Testis (tissue), 3 donors: ENCODE data around the gene GAS2L2. TPM values are rescaled to one million over a fixed set of nuclear protein-coding genes. Genes with fewer than 3 reads are reported as not detected.
A peak's percentile ranks its signal among the peaks of the same experiment; 100 is the strongest.

ENCODE experiments used
- DNase-seq: peaks from one replicate; pipeline ENCODE4 v3.0.0-alpha.2; 2019
- H3K27ac ChIP-seq, 2 donors: fragments of 200-600 bp; sonication (generic); one replicate each; pipeline ENCODE4 v1.5.1; 2019
- H3K27me3 ChIP-seq: fragments of 200-600 bp; sonication (generic); one replicate; pipeline ENCODE4 v1.5.1; 2019
- H3K36me3 ChIP-seq: fragments of 200-600 bp; sonication (generic); one replicate; pipeline ENCODE4 v1.5.1; 2017; ENCODE audit warnings: low read depth; ENCODE audit errors: missing control alignments
- H3K4me1 ChIP-seq: fragments of 200-600 bp; sonication (generic); one replicate; pipeline ENCODE4 v1.5.1; 2019
- H3K4me3 ChIP-seq, 2 donors: fragments of 200-600 bp; sonication (generic); one replicate each; pipeline ENCODE4 v1.5.1; 2017 to 2019
- H3K9me3 ChIP-seq: fragments of 200-600 bp; sonication (generic); one replicate; pipeline ENCODE4 v1.5.1; 2017
- POLR2A ChIP-seq: fragments of 450-650 bp; IDR thresholded peaks from one replicate; pipeline ENCODE4 v1.6.1; 2017; ENCODE audit warnings: antibody characterized with exemption, mild to moderate bottlenecking, moderate library complexity
- WGBS, 2 donors: methylation state at CpG; one replicate each; pipeline ENCODE4 v1.1.5; 2018; 5-methylcytosine and 5-hydroxymethylcytosine counted together
- intact Hi-C: fragments of 100-400 bp; cut with DNase I; formaldehyde crosslinking; loops from one replicate; pipeline ENCODE4 v1.15.1; 2023; ENCODE audit warnings: low total_unique reads
- polyA plus RNA-seq: library from polyadenylated mRNA; stranded (reverse); fragments of 350-450 nt; fragmentation: Illumina TruSeq; extraction: RNeasy Lipid Tissue Mini Kit (QIAGEN cat#74804); gene quantifications from one replicate; pipeline ENCODE4 v1.2.3, GENCODE V29; 2014; ENCODE audit warnings: low read depth, low replicate concordance; ENCODE audit not compliant: insufficient read depth
- total RNA-seq, 2 donors: library from RNA; depleted of rRNA; stranded (reverse); fragments of >200 nt; gene quantifications; one replicate each; pipeline ENCODE4 v1.2.3, GENCODE V29; 2016
- TF ChIP-seq, protein P1 (sequence below), 3 experiments: fragments of 450-650 bp in 2 of 3; fragments of 200-600 bp in 1 of 3; sonication (generic) in 1 of 3; IDR thresholded peaks; one replicate each; pipeline ENCODE4 v1.5.1; 2016 to 2019; ENCODE audit warnings: antibody characterized with exemption in 3 of 3, mild to moderate bottlenecking in 2 of 3, moderate library complexity in 1 of 3

The GAS2L2 gene
- total and polyA plus RNA-seq, 3 donors from 2014 or later: 0.31 to 0.71 (median 0.62) TPM

DNA sequence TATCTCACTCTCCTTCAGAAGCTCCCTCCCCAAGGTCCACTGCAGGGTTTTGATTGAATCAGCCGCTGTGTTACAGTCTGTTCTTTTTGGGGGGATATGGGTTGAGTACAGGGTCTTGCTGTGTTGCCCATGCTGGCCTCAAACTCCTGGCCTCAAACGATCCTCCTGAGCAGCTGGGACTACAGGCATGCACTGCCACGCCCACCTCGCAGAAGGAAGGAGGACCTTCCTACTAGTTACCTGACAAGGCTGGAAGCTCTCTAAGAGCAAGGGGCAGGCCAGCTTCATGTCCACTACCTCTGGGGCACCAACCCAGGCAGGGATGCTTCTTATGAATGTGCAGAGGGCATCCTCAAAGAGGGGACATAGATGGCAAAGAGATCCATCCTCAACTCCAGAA, 44.3 kb upstream of the GAS2L2 start:
- peaks cover 53% of the 10 kb centered on the region for H3K4me1 ChIP-seq
- H3K4me3 ChIP-seq: no peak overlapping the region
- TF ChIP-seq POLR2A: no peak
- TF ChIP-seq, protein P1, sequence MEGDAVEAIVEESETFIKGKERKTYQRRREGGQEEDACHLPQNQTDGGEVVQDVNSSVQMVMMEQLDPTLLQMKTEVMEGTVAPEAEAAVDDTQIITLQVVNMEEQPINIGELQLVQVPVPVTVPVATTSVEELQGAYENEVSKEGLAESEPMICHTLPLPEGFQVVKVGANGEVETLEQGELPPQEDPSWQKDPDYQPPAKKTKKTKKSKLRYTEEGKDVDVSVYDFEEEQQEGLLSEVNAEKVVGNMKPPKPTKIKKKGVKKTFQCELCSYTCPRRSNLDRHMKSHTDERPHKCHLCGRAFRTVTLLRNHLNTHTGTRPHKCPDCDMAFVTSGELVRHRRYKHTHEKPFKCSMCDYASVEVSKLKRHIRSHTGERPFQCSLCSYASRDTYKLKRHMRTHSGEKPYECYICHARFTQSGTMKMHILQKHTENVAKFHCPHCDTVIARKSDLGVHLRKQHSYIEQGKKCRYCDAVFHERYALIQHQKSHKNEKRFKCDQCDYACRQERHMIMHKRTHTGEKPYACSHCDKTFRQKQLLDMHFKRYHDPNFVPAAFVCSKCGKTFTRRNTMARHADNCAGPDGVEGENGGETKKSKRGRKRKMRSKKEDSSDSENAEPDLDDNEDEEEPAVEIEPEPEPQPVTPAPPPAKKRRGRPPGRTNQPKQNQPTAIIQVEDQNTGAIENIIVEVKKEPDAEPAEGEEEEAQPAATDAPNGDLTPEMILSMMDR (IDR thresholded peaks at IDR 0.05): no peak
- no peaks in the 10 kb centered on the region for H3K36me3 ChIP-seq
- WGBS, 2 donors: 65 to 100% methylated on average over 1 to 4 of the region's 4 CpGs
- intact Hi-C loops: no loop called here
- no peak overlapping the region for H3K27ac ChIP-seq
- no peak for DNase-seq
- H3K27me3 ChIP-seq: no peaks in the 10 kb centered on the region
- H3K9me3 ChIP-seq: no peaks in the 10 kb centered on the region

- intact Hi-C loops: no loop called here
- 74 to 85% methylated on average over 1 of the region's 1 CpG for WGBS, 2 donors
- H3K27ac ChIP-seq: no peak overlapping the region
- no peaks in the 10 kb centered on the region for H3K9me3 ChIP-seq
- H3K36me3 ChIP-seq: no peaks in the 10 kb centered on the region
- no peaks in the 10 kb centered on the region for H3K27me3 ChIP-seq
- H3K4me3 ChIP-seq: no peak overlapping the region
- H3K4me1 ChIP-seq: peaks cover 52% of the 10 kb centered on the region
- DNase-seq: no peak
- TF ChIP-seq POLR2A: no peak
- TF ChIP-seq, protein P1 (IDR thresholded peaks at IDR 0.05): no peak
These were observed 43.9 kb upstream of the GAS2L2 start for GRCh38 chr17:35796942-35797341.

DNA sequence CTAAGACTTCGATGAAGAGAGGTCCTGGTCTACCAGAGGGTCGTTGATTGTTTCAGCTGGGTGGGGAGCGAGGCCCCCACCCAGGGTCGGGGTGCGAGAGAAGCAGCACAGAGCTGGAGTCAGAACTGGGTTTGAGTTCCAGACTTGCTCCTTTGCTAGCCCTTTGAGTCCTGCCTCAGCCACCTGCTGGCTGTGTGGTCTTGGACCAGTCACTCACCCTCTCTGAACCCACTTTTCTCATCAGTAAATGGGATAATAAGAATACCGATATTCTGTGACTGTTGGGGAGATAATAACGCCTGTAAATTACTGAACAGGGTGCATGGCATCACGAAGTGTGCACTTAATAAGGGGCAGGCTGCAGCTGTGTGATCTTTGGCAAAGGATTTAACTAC, 42.8 kb upstream of the GAS2L2 start:
- intact Hi-C loops: no loop called here
- 20% methylated on average over 6 to 8 of the region's 8 CpGs for WGBS, 2 donors
- H3K9me3 ChIP-seq: no peaks in the 10 kb centered on the region
- TF ChIP-seq, protein P1 (IDR thresholded peaks at IDR 0.05): no peak
- no peak for TF ChIP-seq POLR2A
- H3K36me3 ChIP-seq: no peaks in the 10 kb centered on the region
- DNase-seq: no peak
- H3K4me3 ChIP-seq: peak overlapping the region; percentile 59 to 74
- H3K27me3 ChIP-seq: no peaks in the 10 kb centered on the region
- peak overlapping the region in 1 of 2 donors; percentile 64 for H3K27ac ChIP-seq
- peaks cover 43% of the 10 kb centered on the region for H3K4me1 ChIP-seq

DNA sequence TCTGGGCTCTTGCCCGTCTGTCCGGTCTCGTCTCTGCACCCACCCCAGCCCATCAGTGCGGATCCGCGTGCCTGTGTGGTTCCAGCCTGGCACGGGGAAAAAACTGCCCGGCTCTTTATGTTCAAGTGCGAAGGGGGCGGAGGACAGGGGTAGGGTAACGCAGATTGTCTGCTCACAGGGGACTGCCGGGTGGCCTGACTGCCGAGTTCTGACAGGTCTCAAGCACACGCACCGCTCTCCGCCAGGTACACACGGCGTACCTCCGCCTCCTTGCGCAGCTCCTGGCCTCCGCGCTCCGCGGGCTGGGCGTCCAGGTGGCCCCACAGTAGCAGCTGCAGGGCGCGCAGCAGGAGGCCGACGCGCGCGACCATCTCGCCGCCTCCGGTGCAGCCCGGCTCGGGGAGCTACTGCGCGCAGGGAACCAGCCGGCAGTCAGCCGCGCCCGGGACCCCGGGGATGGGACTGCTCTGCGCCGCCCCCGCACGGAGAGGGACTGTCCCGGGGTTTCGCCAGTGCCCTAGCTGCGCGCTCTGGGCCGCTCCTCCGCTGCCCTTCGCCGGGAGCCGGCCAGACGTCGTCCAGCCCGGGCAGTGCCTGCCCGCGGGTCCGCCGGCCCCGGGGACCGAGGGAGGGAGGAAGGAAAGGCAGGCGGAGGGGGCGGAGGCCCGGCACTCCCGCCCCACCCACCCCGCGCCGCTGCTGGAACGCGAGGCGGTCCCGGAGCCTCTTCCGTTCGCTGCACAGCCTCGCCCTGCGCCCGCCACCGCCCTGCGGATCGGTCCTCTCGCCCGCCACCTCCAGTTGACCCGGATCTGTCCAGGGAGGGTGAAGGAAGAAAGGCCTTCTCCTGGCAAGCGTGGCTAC, 42.2 kb upstream of the GAS2L2 start, which contains the start of gene MMP28:
TSS of gene MMP28 (minus strand) at position 635 of the 864 bp plus-strand sequence. CDS start at position 371, 264 bp downstream.
- Histone ChIP-seq H3K27ac (peak within 1 kb of the TSS; percentile 63 to 64), H3K4me1 (peaks cover 42% of the 10 kb centered on the region), H3K27me3 (no peaks in the 10 kb centered on the region), H3K4me3 (peak within 1 kb of the TSS; percentile 59 to 74), H3K9me3 (no peaks in the 10 kb centered on the region), H3K36me3 (no peaks in the 10 kb centered on the region)
- 0 to 2% methylated on average over 5 to 77 of the region's 89 CpGs for WGBS, 2 donors
- intact Hi-C loops: no loop called here
- TF ChIP-seq, protein P1 (IDR thresholded peaks at IDR 0.05): no peak
- no peak for TF ChIP-seq POLR2A
- DNase-seq: peak; percentile 42
